Jurkat, Clone E6-1 (cell line): ENCODE data around the gene RND2.
"Not testable (repeated sequence)": the region's sequence is repeated elsewhere in the genome, so short reads cannot be mapped to it uniquely, and the experiment has no call there.

Experiments
- DNase-seq: peaks from one replicate; pipeline ENCODE4 v3.0.0-alpha.2; 2011; ENCODE audit warnings: low read depth, low spot score
- H3K4me3 ChIP-seq: 2 replicates; pipeline ENCODE4 v1.5.1; 2011; ENCODE audit warnings: mild to moderate bottlenecking, low read length, control low read depth, moderate library complexity

RND2 gene

DNA sequence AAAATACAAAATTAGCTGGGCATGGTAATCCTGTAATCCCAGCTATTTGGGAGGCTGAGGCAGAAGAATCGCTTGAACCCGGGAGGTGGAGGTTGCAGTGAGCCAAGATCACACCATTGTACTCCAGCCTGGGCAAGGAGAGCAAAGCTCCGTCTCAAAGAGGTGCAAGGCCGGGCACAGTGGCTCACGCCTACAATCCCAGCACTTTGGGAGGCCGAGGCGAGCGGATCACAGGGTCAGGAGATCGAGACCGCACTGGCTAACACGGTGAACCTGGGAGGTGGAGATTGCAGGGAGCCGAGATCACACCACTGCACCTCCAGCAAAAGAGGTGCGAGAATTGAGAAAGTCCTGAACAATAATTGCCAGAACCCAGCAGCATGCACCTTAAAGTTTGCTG lies 24.1 kb upstream of the RND2 start:
- H3K4me3 ChIP-seq, DNase-seq: not testable (repeated sequence)

DNA sequence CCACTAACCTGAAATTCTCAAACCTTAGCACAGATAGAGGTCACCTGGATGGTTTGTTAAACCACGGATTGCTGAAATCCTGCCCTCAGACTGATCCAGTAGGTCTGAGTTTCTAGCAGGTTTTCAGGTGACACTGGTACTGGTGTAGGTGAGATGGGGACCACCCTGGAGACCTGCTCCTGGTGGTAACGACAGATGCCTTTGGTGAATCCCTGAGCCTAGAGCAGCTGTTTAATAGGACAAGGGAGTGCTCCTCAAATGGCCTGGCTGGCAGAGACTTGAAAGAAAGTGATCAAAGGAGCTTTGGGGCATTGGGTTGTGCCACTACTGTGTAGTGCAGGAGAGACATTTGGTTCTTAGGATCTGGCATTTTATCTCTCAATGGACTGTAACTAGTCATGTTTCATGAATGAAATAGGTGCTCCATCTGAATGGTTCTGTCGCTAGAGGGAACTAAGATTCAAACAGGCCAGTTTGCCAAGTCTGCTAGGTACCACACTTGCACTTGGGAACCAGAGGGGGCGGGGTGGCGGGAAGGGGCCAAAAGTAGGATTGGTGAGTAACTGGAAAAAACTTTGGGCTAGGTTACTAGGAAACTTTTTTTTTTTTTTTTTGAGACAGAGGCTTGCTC lies 21.4 kb upstream of the RND2 start:
- DNase-seq: no peak
- H3K4me3 ChIP-seq: no peak overlapping the region

DNA sequence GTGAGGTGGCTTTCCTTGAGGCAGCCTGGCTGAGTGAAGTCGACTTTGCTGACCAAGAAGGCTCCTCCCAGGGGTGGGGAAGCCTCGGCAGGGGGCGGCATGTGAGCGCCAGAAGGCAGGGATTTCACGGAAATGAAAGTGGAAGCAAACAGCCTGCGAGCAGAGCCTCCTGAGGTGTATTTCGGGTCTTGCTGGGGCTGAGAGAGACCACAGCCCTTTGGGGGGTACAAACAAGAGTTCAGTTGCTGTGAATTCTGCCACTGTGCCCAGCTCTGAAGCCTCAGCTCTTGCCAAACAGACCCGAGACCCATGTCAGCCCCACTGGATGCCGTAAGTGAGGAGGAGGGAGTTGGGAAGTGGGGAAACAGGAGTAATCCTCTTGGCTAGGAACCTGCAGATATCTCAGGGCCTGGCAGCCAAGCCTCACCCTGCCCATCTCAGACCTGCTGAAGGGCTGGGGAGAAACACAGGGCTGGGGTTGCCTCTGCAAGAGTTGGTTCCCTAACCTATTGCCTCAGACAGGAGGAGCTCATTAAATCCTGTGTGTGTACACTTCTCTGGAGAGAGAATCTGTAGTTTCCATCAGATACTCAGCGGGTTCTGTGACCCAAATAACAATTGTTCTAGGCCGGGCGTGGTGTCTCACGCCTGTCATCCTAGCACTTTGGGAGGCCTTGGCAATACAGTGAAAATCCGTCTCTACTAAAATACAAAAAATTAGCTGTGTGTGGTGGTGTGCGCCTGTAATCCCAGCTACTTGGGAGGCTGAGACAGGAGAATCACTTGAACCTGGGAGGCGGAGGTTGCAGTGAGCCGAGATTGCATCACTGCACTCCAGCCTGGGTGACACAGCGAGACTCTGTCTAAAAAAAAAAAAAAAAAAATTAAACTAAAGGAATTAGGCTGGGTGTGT lies 18.1 kb upstream of the RND2 start, which contains the start of gene IFI35:
IFI35 (plus strand) TSS at position 146 of the 913 bp plus-strand sequence; CDS start at position 310, 164 bp downstream.
- peak within 1 kb of the TSS; percentile 69 for H3K4me3 ChIP-seq
- DNase-seq: peak; percentile 78

DNA sequence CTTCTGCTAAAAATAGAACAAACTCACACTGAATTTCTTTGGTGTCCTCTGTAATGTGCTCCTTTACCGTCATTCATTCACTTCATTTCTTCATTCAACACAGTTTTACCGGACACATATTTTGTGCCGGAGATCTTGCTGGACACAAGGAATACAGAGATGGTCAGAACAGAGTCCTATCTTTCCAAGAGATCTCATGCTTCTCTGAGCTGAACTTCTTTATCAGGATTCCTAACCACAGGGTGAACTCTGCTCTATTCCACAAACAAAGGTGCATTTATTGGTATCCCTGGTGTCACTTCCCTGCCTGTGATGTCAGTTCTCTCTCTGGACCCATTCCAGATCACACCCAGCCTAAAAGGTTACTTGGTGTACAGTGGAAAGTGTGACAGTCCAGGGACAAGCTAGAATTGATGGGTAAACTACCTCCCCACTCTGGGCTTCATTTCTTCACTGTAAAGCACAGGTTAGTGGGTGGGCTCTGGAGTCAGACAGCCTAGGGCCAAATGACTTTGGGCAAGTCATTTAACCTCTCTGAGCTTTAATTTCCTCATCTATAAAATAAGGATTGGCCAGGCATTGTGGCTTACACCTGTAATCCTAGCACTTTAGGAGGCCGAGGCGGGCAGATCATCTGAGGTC lies 14.2 kb upstream of the RND2 start:
- DNase-seq: no peak
- H3K4me3 ChIP-seq: no peak overlapping the region

DNA sequence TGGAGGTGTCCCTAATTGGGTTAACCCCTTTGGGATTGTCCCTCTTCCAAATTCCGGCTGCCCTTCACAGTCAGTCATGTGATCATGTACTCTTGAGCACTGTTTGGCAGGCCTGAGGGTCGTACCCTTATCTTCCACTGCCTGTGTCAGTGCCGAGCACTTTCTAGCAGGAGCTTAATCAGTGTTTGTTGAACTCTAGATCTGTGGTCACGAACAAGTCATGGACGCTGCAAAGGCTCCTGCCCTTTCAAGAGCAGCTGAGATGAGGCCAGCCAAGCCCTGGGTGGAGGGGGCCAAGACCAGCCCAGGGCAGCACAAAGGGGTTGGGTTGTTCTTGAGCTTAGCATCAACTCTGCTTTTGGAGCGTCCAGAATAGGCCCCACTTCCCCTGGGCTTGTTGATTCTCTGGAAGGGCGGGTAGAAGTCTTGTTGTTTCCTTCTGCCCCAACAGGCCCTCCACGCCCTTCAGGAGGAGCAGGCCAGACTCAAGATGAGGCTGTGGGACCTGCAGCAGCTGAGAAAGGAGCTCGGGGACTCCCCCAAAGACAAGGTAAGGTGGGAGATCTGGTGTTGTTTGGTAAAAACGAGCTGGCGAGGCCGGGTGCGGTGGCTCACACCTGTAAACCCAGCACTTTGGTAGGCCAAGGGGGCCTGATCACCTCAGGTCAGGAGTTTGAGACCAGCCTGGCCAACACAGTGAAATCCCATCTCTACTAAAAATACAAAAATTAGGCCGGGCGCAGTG lies 13.1 kb upstream of the RND2 start:
- no peak overlapping the region for H3K4me3 ChIP-seq
- no peak for DNase-seq

DNA sequence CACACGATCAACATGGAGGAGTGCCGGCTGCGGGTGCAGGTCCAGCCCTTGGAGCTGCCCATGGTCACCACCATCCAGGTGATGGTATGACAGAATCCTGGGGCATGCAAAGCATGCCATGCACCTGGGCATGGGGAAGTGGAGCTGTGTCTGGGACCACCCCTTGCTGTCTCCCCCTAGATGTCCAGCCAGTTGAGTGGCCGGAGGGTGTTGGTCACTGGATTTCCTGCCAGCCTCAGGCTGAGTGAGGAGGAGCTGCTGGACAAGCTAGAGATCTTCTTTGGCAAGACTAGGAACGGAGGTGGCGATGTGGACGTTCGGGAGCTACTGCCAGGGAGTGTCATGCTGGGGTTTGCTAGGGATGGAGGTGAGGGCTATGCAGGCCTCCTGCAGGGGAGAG lies 11.7 kb upstream of the RND2 start:
- no peak overlapping the region for H3K4me3 ChIP-seq
- DNase-seq: no peak

DNA sequence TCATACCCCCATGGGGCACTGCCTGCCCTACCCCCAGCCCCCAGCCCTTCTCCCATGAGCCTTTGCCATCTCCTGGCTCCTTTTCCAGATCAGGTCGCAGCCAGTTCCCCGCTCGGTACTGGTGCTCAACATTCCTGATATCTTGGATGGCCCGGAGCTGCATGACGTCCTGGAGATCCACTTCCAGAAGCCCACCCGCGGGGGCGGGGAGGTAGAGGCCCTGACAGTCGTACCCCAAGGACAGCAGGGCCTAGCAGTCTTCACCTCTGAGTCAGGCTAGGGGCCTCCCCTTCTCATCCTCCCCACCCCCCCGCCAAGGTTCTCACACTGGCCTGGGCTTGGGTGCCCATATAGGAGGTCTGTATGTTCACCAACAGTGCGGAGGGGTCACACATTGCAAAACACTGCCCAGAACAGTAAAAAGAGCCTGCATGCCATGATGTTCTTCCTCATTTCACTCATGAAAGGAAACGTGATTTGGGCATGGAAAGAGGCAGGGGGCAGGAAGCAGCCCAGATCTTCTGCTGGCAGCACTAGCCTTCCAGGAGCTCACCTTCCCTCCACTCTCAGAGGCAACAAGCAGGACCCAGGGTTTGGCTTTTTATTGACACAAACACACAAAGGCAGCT lies 10.9 kb upstream of the RND2 start:
- no peak for DNase-seq
- no peak overlapping the region for H3K4me3 ChIP-seq

DNA sequence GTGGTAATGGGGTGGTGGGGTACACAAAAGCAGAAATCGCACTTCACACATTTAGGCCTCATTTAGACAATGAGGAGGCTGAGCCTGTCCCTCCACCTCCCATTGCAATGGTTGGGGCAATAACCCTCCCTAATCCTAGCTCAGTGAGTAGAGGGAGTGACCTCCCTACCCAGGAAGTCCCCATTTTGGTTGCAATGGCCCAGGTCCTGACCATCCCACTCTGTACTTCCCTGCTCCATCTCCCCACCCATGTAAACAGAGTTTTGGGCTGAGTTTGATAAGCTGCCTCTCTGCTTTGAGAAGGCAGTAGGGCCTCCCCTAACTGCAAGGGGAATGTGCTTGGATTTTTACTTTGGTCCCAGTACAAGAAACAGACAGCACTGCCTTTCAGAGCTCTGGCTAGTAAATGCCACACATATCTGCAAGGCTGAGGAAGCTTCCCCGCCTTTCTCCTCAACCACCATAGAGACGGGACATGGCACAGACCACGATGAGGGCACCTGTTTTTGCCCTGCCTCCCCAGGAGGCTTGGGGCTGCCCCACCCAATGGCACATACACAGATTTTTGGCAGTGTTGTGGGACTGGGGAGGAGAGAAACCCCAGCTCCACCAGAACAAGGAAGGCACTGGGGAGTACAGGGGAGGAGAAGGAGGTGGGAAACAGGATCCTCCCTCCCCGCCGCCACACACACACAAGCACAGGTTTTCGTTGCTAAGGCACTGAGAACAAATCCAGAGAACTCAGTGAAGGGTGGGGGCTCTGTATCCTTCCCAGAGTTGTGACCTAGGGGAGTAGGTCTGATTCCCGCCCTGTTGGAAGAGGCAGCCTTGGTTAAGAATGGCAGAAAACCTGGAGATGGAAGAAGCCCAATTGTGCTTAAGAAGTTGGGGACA lies 10.1 kb upstream of the RND2 start:
- no peak for DNase-seq
- no peak overlapping the region for H3K4me3 ChIP-seq

DNA sequence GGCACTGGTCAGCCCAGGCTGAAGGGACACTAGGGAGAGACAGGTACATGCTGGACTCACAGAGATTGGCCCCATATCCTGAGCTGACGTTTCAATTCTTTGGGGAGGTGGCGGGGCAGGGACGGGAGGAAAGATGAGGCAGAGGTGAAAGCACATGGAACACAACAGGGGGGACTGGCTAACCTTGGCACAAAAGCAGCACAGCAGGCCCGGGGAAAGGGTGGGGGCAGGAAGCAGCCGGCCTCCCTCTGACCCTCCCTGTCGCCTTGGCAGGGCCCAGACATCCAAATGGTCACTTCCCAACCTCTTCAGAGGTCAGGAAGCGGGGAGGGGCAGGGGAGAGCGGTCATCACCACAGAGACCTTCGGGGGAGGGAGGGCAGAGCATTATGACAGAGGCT lies 9.5 kb upstream of the RND2 start:
- no peak for DNase-seq
- no peak overlapping the region for H3K4me3 ChIP-seq

DNA sequence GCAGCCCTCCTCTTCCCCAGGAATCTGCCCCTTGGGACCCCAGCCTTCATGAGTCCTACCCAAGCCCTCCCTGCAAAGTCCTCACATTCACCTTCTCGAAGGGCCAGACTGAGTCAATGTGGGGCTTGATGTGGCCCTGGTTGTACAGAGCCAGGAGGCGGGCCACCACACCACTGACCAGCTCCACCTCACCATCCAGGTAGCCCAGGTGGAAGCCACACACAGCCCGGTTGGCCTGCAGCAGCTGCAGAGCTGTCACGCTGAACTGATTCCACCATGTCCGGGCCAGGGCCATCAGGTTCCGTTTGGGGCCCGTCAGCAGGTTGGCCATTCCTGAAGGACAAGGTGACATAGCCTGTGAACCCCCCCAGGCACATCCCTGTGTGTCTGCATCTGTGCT lies 8.8 kb upstream of the RND2 start:
- H3K4me3 ChIP-seq: no peak overlapping the region
- no peak for DNase-seq

DNA sequence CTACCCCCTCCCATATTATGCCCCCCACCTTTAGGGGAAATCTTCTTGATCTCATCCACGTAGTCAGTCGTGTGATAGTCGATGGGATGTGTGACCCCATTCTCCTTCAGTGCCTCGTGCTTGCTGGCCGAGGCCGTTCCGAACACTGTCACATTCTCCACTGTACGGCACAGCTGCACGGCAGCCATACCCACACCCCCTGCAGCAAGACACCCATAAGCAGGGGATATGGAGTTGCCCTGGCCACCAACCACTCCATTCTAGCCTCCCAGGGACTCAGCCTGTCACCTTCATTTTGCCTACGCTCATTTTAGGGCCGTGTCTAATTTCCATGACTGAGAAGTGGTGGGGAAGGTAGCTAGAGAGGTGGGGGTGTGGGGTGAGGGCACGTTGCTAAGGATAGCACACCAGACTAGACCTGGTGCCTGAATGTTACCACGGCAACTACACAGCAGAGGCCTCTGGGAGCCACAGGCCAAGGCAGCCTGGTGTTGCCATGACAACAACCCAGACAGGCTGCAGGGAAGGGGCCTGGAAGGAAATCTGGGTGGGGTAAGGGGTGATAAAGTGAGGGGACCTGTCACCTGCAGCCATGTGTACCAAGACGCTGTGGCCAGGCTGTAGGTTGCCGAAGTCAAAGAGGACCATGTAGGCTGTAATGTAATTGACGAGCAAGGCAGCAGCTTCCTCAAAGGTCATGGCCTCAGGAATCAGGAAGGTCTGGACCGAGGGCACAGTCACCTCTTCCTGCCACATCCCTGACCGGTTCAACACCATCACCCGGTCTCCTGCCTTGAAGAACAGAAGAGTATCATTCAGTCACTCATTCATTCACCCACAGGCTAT lies 6.8 kb upstream of the RND2 start:
- H3K4me3 ChIP-seq: peak overlapping the region; percentile 29
- DNase-seq: peak; percentile 81

DNA sequence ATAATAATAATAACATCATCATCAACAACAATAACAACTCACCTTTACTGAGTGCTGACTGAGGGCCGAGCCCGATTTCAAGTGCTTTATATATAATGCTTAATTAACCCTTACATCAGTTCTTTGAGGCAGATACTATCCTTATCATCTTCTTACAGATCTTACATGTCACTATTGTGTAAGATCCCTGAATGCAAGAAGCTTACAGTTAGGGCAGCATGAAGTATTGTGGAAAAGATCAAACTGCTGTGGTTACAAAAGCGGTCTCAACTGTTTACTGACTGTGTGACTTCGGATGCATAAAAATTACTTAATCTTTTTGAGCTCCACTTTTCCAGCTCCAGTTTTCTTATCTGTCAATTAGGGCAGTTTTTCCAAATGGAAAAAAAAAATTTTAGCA lies 6.1 kb upstream of the RND2 start:
- peak overlapping the region; percentile 36 for H3K4me3 ChIP-seq
- peak; percentile 95 for DNase-seq

DNA sequence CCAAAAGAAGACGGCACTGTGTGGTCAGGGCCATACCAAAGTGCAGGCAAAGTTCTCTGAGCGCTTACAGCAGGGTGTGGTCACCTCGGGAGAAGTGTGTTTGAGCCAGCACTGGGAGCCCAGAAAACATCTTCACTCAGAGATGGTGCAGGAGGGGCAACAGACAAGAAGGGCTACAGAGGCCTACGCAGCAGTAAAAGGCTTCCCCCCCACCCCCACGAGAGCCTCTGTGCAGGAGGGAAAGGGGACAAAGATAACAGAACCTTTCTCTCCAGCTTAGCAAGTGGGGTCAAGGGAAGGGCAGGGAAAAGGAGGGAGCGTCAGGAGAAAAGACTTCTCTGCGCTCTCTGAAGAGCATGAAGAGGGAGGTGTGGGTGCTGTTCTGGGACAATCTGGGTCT lies 5.6 kb upstream of the RND2 start:
- no peak for DNase-seq
- peak overlapping the region; percentile 36 for H3K4me3 ChIP-seq

DNA sequence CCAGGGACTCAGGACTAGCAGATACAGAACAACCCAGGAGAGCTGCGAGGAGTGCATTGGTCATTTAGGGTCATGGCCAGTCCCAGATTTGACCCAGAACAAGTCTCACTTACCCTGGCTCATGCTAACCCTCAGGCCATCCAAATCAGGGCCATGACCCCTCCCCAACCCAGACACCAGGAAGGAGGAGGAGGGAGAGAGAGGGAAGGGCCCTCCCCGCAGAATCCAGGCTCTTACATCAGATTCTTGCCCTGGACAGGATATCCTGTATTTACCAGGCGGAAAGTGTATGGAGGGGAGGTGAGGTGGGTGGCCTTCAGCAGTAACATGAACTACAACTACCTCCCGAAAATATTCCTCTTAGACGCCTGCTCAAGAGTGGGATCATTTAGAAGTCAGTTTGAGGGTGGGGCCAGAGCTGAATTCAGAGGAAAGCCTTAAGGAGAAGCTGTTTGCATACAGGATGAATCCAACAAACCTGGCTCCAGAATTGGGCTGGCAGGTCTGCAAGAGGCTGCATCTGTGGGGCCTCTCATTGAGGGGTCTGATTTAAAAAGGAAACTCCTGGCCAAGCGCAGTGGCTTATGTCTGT lies 4.9 kb upstream of the RND2 start:
- DNase-seq: no peak
- H3K4me3 ChIP-seq: peak overlapping the region; percentile 36

DNA sequence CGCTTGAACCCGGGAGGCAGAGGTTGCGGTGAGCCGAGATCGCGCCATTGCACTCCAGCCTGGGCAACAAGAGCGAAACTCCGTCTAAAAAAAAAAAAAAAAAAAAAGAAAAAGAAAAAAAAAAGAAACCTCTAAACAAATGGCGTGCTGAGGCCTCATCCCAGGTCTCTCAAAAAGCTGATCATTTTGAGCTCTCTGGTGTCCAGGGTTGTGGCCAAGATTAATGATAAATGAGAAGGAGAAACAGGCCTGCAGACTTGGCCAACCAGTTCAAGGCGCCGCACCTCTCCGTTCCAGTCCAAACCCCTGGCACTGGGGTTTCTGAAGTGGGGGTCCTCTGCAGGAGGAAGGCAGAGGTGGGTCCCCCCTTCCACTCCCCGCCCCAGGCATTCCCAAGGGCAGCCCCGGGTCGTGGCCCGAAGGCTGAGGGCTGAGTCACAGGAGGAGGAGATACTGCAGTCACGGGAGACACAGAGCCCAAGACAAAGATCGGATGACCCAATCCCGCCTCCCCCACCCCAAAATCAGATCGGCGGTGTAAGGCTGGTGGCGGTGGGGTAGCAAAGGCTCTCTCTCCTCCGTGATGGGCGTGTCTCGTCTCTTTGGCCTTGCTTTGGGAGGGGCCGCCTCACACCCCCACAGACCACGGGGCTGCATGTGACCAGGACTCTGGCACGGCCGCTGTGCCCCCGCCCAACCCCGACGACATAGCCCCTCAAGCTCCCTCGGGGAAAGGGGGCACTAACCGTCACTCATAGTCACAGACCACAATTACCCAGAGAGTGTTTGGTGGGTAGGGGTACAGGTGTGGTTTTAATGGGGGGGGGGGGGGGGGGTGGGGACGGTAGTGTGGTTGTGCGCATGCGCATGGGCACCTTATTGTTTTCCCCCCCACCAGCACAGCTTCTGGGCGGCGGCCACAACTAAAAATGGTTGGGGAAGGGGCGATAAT lies 4.0 kb upstream of the RND2 start:
- H3K4me3 ChIP-seq: peak overlapping the region; percentile 91
- no peak for DNase-seq
